H1 (cell line): ENCODE measurements around the gene PLAAT2. TPM values are rescaled to one million over a fixed set of nuclear protein-coding genes. Genes with fewer than 3 reads are reported as not detected.
A peak's percentile ranks its signal among the peaks of the same experiment; 100 is the strongest.

Experiments
- CTCF ChIA-PET: fragments of 300-600 bp; sonication (Branson Sonifier 250); formaldehyde crosslinking; loops from one replicate; lab custom pipeline; 2021; ENCODE audit not compliant: partially characterized antibody; lab: Charles Lee
- POLR2A ChIA-PET: fragments of 300-600 bp; sonication (Branson Sonifier 250); formaldehyde crosslinking; loops from one replicate; lab custom pipeline; 2021; ENCODE audit warnings: inconsistent platforms; ENCODE audit not compliant: partially characterized antibody; lab: Charles Lee
- DNase-seq, 2 experiments: peaks; one replicate each; pipeline versions ENCODE4 v3.0.0 to v3.0.0-alpha.2; 2010 to 2022; ENCODE audit warnings: low spot score in 2 of 2, low read depth in 1 of 2, mixed read lengths in 1 of 2
- FAIRE-seq: peaks from 2 replicates; lab custom pipeline; 2011; peaks lifted over from hg19 to GRCh38; lab: Jason Lieb, UNC
- H2AFZ ChIP-seq: 2 replicates; pipeline ENCODE4 v1.8.1; 2012; ENCODE audit warnings: low read length, inconsistent platforms
- H2AK5ac ChIP-seq: 2 replicates; pipeline ENCODE4 v1.6.1; 2013; ENCODE audit warnings: low read depth, low read length
- H2BK120ac ChIP-seq: replicated peaks from 2 replicates; pipeline ENCODE3; 2013; ENCODE audit warnings: low read depth, low read length, inconsistent platforms
- H2BK12ac ChIP-seq: 2 replicates; pipeline ENCODE4 v1.6.1; 2013; ENCODE audit warnings: low read depth, low read length
- H2BK15ac ChIP-seq: 2 replicates; pipeline ENCODE4 v1.6.1; 2013; ENCODE audit warnings: low read length
- H2BK20ac ChIP-seq: 2 replicates; pipeline ENCODE4 v1.6.1; 2013; ENCODE audit warnings: low read length
- H2BK5ac ChIP-seq: 2 replicates; pipeline ENCODE4 v1.6.1; 2013; ENCODE audit warnings: low read depth, low read length
- H3K14ac ChIP-seq: 2 replicates; pipeline ENCODE4 v1.6.1; 2013; ENCODE audit warnings: inconsistent platforms; ENCODE audit not compliant: insufficient read length
- H3K18ac ChIP-seq: 2 replicates; pipeline ENCODE4 v1.6.1; 2013; ENCODE audit warnings: low read length; ENCODE audit errors: extremely low read depth
- H3K23ac ChIP-seq: 2 replicates; pipeline ENCODE4 v1.6.1; 2013; ENCODE audit warnings: inconsistent platforms; ENCODE audit not compliant: insufficient read length
- H3K23me2 ChIP-seq: 2 replicates; pipeline ENCODE4 v1.6.1; 2013; ENCODE audit warnings: low read depth, low read length
- H3K27ac ChIP-seq: 2 replicates; pipeline ENCODE4 v1.6.1; 2011; ENCODE audit warnings: low read depth, low read length, inconsistent platforms
- H3K27me3 ChIP-seq, 4 experiments: replicated peaks in 1 of 4; 1 replicate in 1 of 4; 2 replicates in 3 of 4; pipeline versions ENCODE4 v1.6.1 to v1.8.1; 2011 to 2013; ENCODE audit warnings: low read length in 3 of 4, mild to moderate bottlenecking in 3 of 4, inconsistent platforms in 2 of 4, mixed read lengths in 2 of 4, moderate library complexity in 1 of 4; ENCODE audit not compliant: control insufficient read depth in 3 of 4, insufficient read depth in 3 of 4; ENCODE audit errors: extremely low read depth in 1 of 4
- H3K36me3 ChIP-seq, 4 experiments: 2 replicates each; pipeline versions ENCODE4 v1.6.1 to v1.8.1; 2011 to 2013; ENCODE audit warnings: mild to moderate bottlenecking in 4 of 4, low read length in 3 of 4, moderate library complexity in 2 of 4, control low read depth in 1 of 4, inconsistent platforms in 1 of 4; ENCODE audit not compliant: insufficient read depth in 4 of 4, control insufficient read depth in 2 of 4
- H3K4ac ChIP-seq: replicated peaks from 2 replicates; pipeline ENCODE3; 2013; ENCODE audit warnings: low read length, low read depth, mixed read lengths, inconsistent platforms; ENCODE audit not compliant: insufficient read length
- H3K4me1 ChIP-seq, 4 experiments: replicated peaks in 1 of 4; 1 replicate in 1 of 4; 2 replicates in 3 of 4; pipeline versions ENCODE4 v1.6.1 to v1.8.1; 2011 to 2013; ENCODE audit warnings: low read length in 3 of 4, inconsistent platforms in 2 of 4, mixed read lengths in 1 of 4; ENCODE audit not compliant: insufficient read depth in 4 of 4, control insufficient read depth in 3 of 4
- H3K4me2 ChIP-seq, 2 experiments: 2 replicates each; pipeline versions ENCODE4 v1.6.1 to v1.8.1; 2011 to 2013; ENCODE audit warnings: low read depth in 2 of 2, low read length in 2 of 2, control low read depth in 1 of 2, inconsistent platforms in 1 of 2, mild to moderate bottlenecking in 1 of 2; ENCODE audit not compliant: insufficient read depth in 1 of 2
- H3K4me3 ChIP-seq, 4 experiments: fragments of 200-600, 300-600 bp in 1 of 4; sonication (generic), shearing (Covaris generic), sonication (Bioruptor Twin) in 1 of 4; 2 replicates each; pipeline versions ENCODE4 v1.5.1 to v1.8.1; 2011 to 2016; ENCODE audit warnings: low read length in 4 of 4, low read depth in 3 of 4, control low read depth in 2 of 4, inconsistent platforms in 2 of 4, mild to moderate bottlenecking in 2 of 4, mixed read lengths in 1 of 4, moderate library complexity in 1 of 4; ENCODE audit not compliant: insufficient read depth in 2 of 4; ENCODE audit errors: extremely low read depth in 1 of 4
- H3K56ac ChIP-seq: replicated peaks from 2 replicates; pipeline ENCODE3; 2013; ENCODE audit warnings: low read depth, mild to moderate bottlenecking, mixed read lengths, low read length, inconsistent platforms; ENCODE audit not compliant: insufficient read length
- H3K79me1 ChIP-seq: 2 replicates; pipeline ENCODE4 v1.6.1; 2013; ENCODE audit warnings: low read depth, low read length, control low read depth
- H3K79me2 ChIP-seq, 2 experiments: 2 replicates each; pipeline versions ENCODE4 v1.6.1 to v1.8.1; 2012 to 2013; ENCODE audit warnings: low read length in 2 of 2, mild to moderate bottlenecking in 2 of 2, inconsistent platforms in 1 of 2; ENCODE audit not compliant: insufficient read depth in 2 of 2, control insufficient read depth in 1 of 2
- H3K9ac ChIP-seq, 4 experiments: replicated peaks in 1 of 4; 1 replicate in 1 of 4; 2 replicates in 3 of 4; pipeline versions ENCODE4 v1.6.1 to v1.8.1; 2011 to 2013; ENCODE audit warnings: low read depth in 3 of 4, low read length in 3 of 4, control low read depth in 2 of 4, mild to moderate bottlenecking in 2 of 4, moderate library complexity in 2 of 4, inconsistent platforms in 1 of 4; ENCODE audit errors: extremely low read depth in 1 of 4
- H3K9me3 ChIP-seq, 2 experiments: 2 replicates each; pipeline versions ENCODE4 v1.6.1 to v1.8.1; 2012 to 2013; ENCODE audit warnings: mild to moderate bottlenecking in 2 of 2, moderate library complexity in 2 of 2, control low read depth in 1 of 2, inconsistent platforms in 1 of 2, low read depth in 1 of 2, low read length in 1 of 2, mixed read lengths in 1 of 2; ENCODE audit not compliant: insufficient read depth in 2 of 2
- H4K20me1 ChIP-seq, 2 experiments: replicated peaks in 1 of 2; 2 replicates each; pipeline versions ENCODE3 to v1.8.1; 2011 to 2013; ENCODE audit warnings: inconsistent platforms in 2 of 2, low read length in 2 of 2, mild to moderate bottlenecking in 1 of 2; ENCODE audit not compliant: insufficient read depth in 2 of 2, control insufficient read depth in 1 of 2
- H4K5ac ChIP-seq: 2 replicates; pipeline ENCODE4 v1.6.1; 2013; ENCODE audit warnings: low read length, low read depth, mixed read lengths, inconsistent platforms; ENCODE audit not compliant: insufficient read length
- H4K8ac ChIP-seq: 2 replicates; pipeline ENCODE4 v1.8.0; 2013; ENCODE audit warnings: mild to moderate bottlenecking, moderate library complexity, low read length, inconsistent platforms; ENCODE audit not compliant: insufficient read depth; ENCODE audit errors: extremely low read depth
- H4K91ac ChIP-seq: replicated peaks from 2 replicates; pipeline ENCODE3; 2013; ENCODE audit warnings: low read length, mixed read lengths, inconsistent platforms; ENCODE audit not compliant: insufficient read length
- BRCA1 ChIP-seq: IDR thresholded peaks from 2 replicates; pipeline ENCODE4 v1.6.1; 2012; ENCODE audit warnings: low read depth, low read length, improper control_type of control experiment
- CEBPB ChIP-seq: IDR thresholded peaks from 2 replicates; pipeline ENCODE4 v1.6.1; 2012; ENCODE audit warnings: low read depth, low read length
- CREB1 ChIP-seq: IDR thresholded peaks from 2 replicates; pipeline ENCODE4 v1.6.1; 2012; ENCODE audit warnings: inconsistent platforms
- EZH2 ChIP-seq: fragments of 200-600 bp; sonication (generic); IDR thresholded peaks from 2 replicates; pipeline ENCODE4 v1.7.1; 2012; ENCODE audit warnings: low read depth, mild to moderate bottlenecking, moderate library complexity, low read length, inconsistent platforms; ENCODE audit not compliant: severe bottlenecking
- JUND ChIP-seq: IDR thresholded peaks from 2 replicates; pipeline ENCODE4 v1.6.1; 2011; ENCODE audit warnings: mild to moderate bottlenecking, improper control_type of control experiment, low read length
- MAX ChIP-seq: IDR thresholded peaks from 2 replicates; pipeline ENCODE4 v1.6.1; 2012; ENCODE audit warnings: inconsistent platforms
- SRF ChIP-seq: IDR thresholded peaks from 2 replicates; pipeline ENCODE4 v1.6.1; 2011; ENCODE audit warnings: mild to moderate bottlenecking, low read depth, low read length, moderate library complexity
- ZNF274 ChIP-seq: IDR thresholded peaks from 2 replicates; pipeline ENCODE4 v1.7.0; 2012; ENCODE audit warnings: low read length, borderline replicate concordance; ENCODE audit errors: extremely low read depth
- WGBS, 2 experiments: shearing (Covaris generic) in 1 of 2; methylation state at CpG; one replicate each; pipeline versions ENCODE4 v1.1.6 to v1.1.7; 2013 to 2015; ENCODE audit warnings: low lambda C conversion rate in 2 of 2, mixed read lengths in 2 of 2, inconsistent platforms in 1 of 2, low coverage in 1 of 2, missing lambda C conversion rate in 1 of 2; ENCODE audit not compliant: insufficient replicate concordance in 2 of 2, insufficient coverage in 1 of 2, insufficient read length in 1 of 2; ENCODE audit errors: extremely low coverage in 1 of 2, missing lambda C conversion rate in 1 of 2; 5-methylcytosine and 5-hydroxymethylcytosine counted together
- polyA plus RNA-seq, 7 experiments: library from polyadenylated mRNA; depleted of rRNA in 3 of 7; stranded (reverse) in 5 of 7; unstranded in 2 of 7; fragments of >200 nt in 5 of 7; fragments of 200-250 nt in 2 of 7; gene quantifications; 1 replicate in 5 of 7; 2 replicates in 1 of 7; 4 replicates in 1 of 7; pipeline versions ENCODE4 v1.2.1 to v1.2.3, GENCODE V29; 2011 to 2013; ENCODE audit warnings: missing spikeins in 2 of 7, mixed read lengths in 2 of 7
- total RNA-seq: library from RNA; stranded (reverse); fragmentation: NEBNext Ultra II Directional; extraction: Animal tissue kit (Norgen Biotek cat#: 25700); gene quantifications from 2 replicates; pipeline ENCODE4 v1.2.1, GENCODE V29; 2021

PLAAT2 gene
- total and polyA plus RNA-seq, 2 of the 8 experiments (the other 6 are each of a cell fraction or from before 2014, with no cell fraction given): 0.39 TPM; not detected in 1

DNA sequence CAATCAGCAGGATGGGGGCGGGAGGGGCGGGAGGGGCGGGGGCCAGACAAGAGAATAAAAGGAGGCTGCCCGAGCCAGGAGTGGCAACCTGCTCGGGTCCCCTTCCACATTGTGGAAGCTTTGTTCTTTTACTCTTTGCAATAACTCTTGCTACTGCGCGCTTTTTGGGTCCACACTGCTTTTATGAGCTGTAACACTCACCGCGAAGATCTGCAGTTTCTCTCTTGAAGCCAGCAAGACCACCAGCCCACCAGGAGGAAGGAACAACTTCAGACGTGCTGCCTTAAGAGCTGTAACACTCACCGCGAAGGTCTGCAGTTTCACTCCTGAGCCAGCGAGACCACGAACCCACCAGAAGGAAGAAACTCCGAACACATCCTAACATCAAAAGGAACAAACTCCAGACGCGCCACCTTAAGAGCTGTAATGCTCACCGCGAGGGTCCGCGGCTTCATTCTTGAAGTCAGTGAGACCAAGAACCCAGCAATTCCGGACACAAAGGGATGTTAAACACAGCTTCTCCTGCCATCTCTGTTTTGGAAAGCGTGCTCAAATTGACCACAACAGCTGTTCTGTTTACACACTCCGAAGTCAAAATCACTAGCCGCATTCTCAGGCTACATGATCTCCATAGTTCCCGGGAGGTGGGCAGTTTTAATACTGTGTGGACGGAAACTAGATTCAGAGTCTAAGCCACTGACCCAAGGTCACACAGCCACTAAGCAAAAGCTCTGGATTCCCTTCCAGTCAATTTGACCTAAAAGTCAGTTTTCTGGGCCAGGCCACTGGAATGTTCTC is 11.9 kb downstream of the PLAAT2 start:
- POLR2A ChIA-PET: interaction anchor here (3.5 kb wide), 1 partner anchor 11 kb away, joined by 12 read pairs; the partner anchor contains the start of gene PLAAT2
- peak overlapping the region; percentile 95; the same call in 1 of the 2 replicates for H2AK5ac ChIP-seq
- no peaks in the 10 kb centered on the region; a peak in 1 of 4 replicates for H3K9me3 ChIP-seq
- no peak for TF ChIP-seq CEBPB
- no peak for TF ChIP-seq CREB1
- TF ChIP-seq MAX: no peak
- no peak for TF ChIP-seq SRF
- TF ChIP-seq BRCA1: no peak
- no peak for TF ChIP-seq ZNF274
- TF ChIP-seq JUND: no peak
- TF ChIP-seq EZH2: no peak
- no peak overlapping the region for H2BK5ac ChIP-seq
- H3K27me3 ChIP-seq: no peaks in the 10 kb centered on the region
- FAIRE-seq (no peak), DNase-seq (no peak)
- H3K4me1 ChIP-seq: peaks cover 0 to 6% (median 2%) of the 10 kb centered on the region in 4 experiments; a peak in 1 of 7 replicates
- peak overlapping the region; percentile 95; the same call in 1 of the 2 replicates for H2BK15ac ChIP-seq
- H4K5ac ChIP-seq: no peak overlapping the region
- H3K79me1 ChIP-seq: no peaks in the 10 kb centered on the region
- H3K56ac ChIP-seq: no peak overlapping the region
- H3K9ac ChIP-seq: no peak overlapping the region
- H2BK12ac ChIP-seq: 0 out of 2 replicates have a peak overlapping the region, but pooled peaks have one; percentile 87
- no peaks in the 10 kb centered on the region for H3K23me2 ChIP-seq
- H3K4me3 ChIP-seq: no peak overlapping the region
- H3K18ac ChIP-seq: peak overlapping the region; percentile 90; the same call in 1 of the 2 replicates
- H3K27ac ChIP-seq: no peak overlapping the region
- no peaks in the 10 kb centered on the region for H3K79me2 ChIP-seq
- no peak overlapping the region for H3K4me2 ChIP-seq
- H4K8ac ChIP-seq: no peak overlapping the region
- no peak overlapping the region for H2AFZ ChIP-seq
- WGBS, 2 experiments: 97% methylated on average over 26 of the region's 27 CpGs; no CpG with 5 or more reads in 1 of the 2 experiments
- H3K14ac ChIP-seq: no peak overlapping the region
- H2BK20ac ChIP-seq: no peak overlapping the region
- peak overlapping the region; percentile 83 for H4K91ac ChIP-seq
- H3K4ac ChIP-seq: no peak overlapping the region
- H3K23ac ChIP-seq: no peak overlapping the region
- CTCF ChIA-PET: interaction anchor here (0.6 to 1.9 kb wide), 6 partner anchors 8 to 232 kb away, joined by 3 to 5 read pairs (median 4); partner anchors contain the start of gene PLAAT4
- no peaks in the 10 kb centered on the region for H3K36me3 ChIP-seq
- no peaks in the 10 kb centered on the region for H4K20me1 ChIP-seq
- peak overlapping the region; percentile 48 for H2BK120ac ChIP-seq
